Measurements from ENCODE around the gene LCOR.

LCOR gene

GRCh38 chr10:97039538-97040247, 207.6 kb downstream of the LCOR start:
- Histone ChIP-seq H3K27ac (no peak overlapping the region), H3K4me3 (no peak overlapping the region)

- Histone ChIP-seq H3K4me3 (no peak overlapping the region), H3K27ac (no peak overlapping the region)
Observed at GRCh38 chr10:97040248-97040584, 208.1 kb downstream of the LCOR start.

GRCh38 chr10:97040706-97041105, 208.6 kb downstream of the LCOR start:
- H3K4me3 ChIP-seq = no peak overlapping the region
- H3K27ac ChIP-seq = no peak overlapping the region

- H3K4me3 ChIP-seq = no peak overlapping the region
- H3K27ac ChIP-seq = no peak overlapping the region
Observed at GRCh38 chr10:97042081-97042480, 210.0 kb downstream of the LCOR start.

- Histone ChIP-seq H3K4me3 (no peak overlapping the region), H3K27ac (no peak overlapping the region)
Observed at GRCh38 chr10:97042716-97043562, 210.8 kb downstream of the LCOR start.

GRCh38 chr10:97043563-97043855, 211.4 kb downstream of the LCOR start:
- no peak overlapping the region for H3K27ac ChIP-seq
- H3K4me3 ChIP-seq = no peak overlapping the region

Measured in skin epidermis (tissue), 12 donors.